Liver (tissue), 3 donors: Measurements from ENCODE around the gene CRAT.

Experiments used
- HNF4G ChIP-seq: IDR thresholded peaks from 2 replicates; pipeline ENCODE4 v1.6.1; 2016; ENCODE audit warnings: antibody characterized with exemption
- JUND ChIP-seq, 2 donors: IDR thresholded peaks; 2 replicates each; pipeline ENCODE4 v1.6.1; 2016; ENCODE audit warnings: antibody characterized with exemption in 2 of 2
- NR2F2 ChIP-seq: IDR thresholded peaks from 2 replicates; pipeline ENCODE4 v1.6.1; 2016; ENCODE audit warnings: antibody characterized with exemption
- RAD21 ChIP-seq, 2 donors: IDR thresholded peaks; 2 replicates each; pipeline ENCODE4 v1.6.1; 2016; ENCODE audit warnings: antibody characterized with exemption in 2 of 2, mild to moderate bottlenecking in 2 of 2
- RXRA ChIP-seq, 2 donors: IDR thresholded peaks; 2 replicates each; pipeline ENCODE4 v1.6.1; 2017 to 2018; ENCODE audit warnings: antibody characterized with exemption in 2 of 2, mild to moderate bottlenecking in 1 of 2
- SP1 ChIP-seq: IDR thresholded peaks from 2 replicates; pipeline ENCODE4 v1.6.1; 2018; ENCODE audit warnings: antibody characterized with exemption, mild to moderate bottlenecking
- TAF1 ChIP-seq: conservative IDR thresholded peaks from 2 replicates; pipeline ENCODE4 v1.6.1; 2016; ENCODE audit warnings: antibody characterized with exemption, mild to moderate bottlenecking
- YY1 ChIP-seq: IDR thresholded peaks from 2 replicates; pipeline ENCODE4 v1.6.1; 2016; ENCODE audit warnings: antibody characterized with exemption, mild to moderate bottlenecking
- TF ChIP-seq, protein P1 (sequence below): fragments of 150-350 bp; IDR thresholded peaks from 2 replicates; pipeline ENCODE4 v1.5.1; 2017; ENCODE audit warnings: improper control_type of control experiment, low read depth, low read length; ENCODE audit not compliant: missing input control
- TF ChIP-seq, protein P2 (sequence below): IDR thresholded peaks from 2 replicates; pipeline ENCODE4 v1.6.1; 2016; ENCODE audit warnings: antibody characterized with exemption, mild to moderate bottlenecking
- TF ChIP-seq, protein P3 (sequence below): IDR thresholded peaks from 2 replicates; pipeline ENCODE4 v1.6.1; 2016; ENCODE audit warnings: antibody characterized with exemption
- TF ChIP-seq, protein P4 (sequence below): IDR thresholded peaks from 2 replicates; pipeline ENCODE4 v1.6.1; 2016; ENCODE audit warnings: antibody characterized with exemption
- donor health status: healthy.
- donor health status: healthy.

DNA sequence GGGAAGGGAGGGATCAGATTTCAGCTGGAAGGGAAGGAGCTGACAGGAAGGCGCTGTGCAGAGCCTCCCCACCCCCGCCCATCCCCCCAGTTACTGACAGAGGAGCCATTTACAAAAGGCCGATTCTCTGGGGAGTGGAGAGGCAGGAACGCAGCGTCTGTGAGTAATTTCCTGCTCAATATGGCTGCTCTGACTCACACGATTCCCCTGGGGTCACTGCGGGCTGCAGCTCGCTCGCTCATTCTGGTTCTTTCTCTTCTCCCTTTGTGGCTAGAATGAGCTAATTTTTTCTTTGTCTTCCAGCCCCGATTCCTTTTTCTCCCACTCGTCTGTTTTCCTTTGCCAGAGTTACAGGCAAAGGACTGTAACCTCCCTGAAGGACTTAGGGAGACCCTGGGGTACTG lies 29.4 kb upstream of the CRAT start:
- TF ChIP-seq, protein P1, sequence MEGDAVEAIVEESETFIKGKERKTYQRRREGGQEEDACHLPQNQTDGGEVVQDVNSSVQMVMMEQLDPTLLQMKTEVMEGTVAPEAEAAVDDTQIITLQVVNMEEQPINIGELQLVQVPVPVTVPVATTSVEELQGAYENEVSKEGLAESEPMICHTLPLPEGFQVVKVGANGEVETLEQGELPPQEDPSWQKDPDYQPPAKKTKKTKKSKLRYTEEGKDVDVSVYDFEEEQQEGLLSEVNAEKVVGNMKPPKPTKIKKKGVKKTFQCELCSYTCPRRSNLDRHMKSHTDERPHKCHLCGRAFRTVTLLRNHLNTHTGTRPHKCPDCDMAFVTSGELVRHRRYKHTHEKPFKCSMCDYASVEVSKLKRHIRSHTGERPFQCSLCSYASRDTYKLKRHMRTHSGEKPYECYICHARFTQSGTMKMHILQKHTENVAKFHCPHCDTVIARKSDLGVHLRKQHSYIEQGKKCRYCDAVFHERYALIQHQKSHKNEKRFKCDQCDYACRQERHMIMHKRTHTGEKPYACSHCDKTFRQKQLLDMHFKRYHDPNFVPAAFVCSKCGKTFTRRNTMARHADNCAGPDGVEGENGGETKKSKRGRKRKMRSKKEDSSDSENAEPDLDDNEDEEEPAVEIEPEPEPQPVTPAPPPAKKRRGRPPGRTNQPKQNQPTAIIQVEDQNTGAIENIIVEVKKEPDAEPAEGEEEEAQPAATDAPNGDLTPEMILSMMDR = no peak
- TF ChIP-seq TAF1 = peak; percentile 82
- peak; percentile 90 to 95 for TF ChIP-seq JUND (IDR thresholded peaks at IDR 0.05)
- TF ChIP-seq, protein P2, sequence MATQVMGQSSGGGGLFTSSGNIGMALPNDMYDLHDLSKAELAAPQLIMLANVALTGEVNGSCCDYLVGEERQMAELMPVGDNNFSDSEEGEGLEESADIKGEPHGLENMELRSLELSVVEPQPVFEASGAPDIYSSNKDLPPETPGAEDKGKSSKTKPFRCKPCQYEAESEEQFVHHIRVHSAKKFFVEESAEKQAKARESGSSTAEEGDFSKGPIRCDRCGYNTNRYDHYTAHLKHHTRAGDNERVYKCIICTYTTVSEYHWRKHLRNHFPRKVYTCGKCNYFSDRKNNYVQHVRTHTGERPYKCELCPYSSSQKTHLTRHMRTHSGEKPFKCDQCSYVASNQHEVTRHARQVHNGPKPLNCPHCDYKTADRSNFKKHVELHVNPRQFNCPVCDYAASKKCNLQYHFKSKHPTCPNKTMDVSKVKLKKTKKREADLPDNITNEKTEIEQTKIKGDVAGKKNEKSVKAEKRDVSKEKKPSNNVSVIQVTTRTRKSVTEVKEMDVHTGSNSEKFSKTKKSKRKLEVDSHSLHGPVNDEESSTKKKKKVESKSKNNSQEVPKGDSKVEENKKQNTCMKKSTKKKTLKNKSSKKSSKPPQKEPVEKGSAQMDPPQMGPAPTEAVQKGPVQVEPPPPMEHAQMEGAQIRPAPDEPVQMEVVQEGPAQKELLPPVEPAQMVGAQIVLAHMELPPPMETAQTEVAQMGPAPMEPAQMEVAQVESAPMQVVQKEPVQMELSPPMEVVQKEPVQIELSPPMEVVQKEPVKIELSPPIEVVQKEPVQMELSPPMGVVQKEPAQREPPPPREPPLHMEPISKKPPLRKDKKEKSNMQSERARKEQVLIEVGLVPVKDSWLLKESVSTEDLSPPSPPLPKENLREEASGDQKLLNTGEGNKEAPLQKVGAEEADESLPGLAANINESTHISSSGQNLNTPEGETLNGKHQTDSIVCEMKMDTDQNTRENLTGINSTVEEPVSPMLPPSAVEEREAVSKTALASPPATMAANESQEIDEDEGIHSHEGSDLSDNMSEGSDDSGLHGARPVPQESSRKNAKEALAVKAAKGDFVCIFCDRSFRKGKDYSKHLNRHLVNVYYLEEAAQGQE = peak; percentile 83
- TF ChIP-seq, protein P3, sequence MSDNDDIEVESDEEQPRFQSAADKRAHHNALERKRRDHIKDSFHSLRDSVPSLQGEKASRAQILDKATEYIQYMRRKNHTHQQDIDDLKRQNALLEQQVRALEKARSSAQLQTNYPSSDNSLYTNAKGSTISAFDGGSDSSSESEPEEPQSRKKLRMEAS = peak; percentile 19
- peak; percentile 98 for TF ChIP-seq YY1
- TF ChIP-seq SP1 = peak; percentile 85
- TF ChIP-seq, protein P4, sequence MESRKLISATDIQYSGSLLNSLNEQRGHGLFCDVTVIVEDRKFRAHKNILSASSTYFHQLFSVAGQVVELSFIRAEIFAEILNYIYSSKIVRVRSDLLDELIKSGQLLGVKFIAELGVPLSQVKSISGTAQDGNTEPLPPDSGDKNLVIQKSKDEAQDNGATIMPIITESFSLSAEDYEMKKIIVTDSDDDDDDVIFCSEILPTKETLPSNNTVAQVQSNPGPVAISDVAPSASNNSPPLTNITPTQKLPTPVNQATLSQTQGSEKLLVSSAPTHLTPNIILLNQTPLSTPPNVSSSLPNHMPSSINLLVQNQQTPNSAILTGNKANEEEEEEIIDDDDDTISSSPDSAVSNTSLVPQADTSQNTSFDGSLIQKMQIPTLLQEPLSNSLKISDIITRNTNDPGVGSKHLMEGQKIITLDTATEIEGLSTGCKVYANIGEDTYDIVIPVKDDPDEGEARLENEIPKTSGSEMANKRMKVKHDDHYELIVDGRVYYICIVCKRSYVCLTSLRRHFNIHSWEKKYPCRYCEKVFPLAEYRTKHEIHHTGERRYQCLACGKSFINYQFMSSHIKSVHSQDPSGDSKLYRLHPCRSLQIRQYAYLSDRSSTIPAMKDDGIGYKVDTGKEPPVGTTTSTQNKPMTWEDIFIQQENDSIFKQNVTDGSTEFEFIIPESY = peak; percentile 45
- peak; percentile 49 to 51 for TF ChIP-seq RAD21 (IDR thresholded peaks at IDR 0.05)
- no peak for TF ChIP-seq HNF4G
- TF ChIP-seq RXRA (IDR thresholded peaks at IDR 0.05) = peak; percentile 62 to 70
- TF ChIP-seq NR2F2 = peak; percentile 69
